Measurements from ENCODE around the gene CCL18. TPM values are rescaled to one million over a fixed set of nuclear protein-coding genes. Genes with fewer than 3 reads are reported as not detected.

The CCL18 gene
- total RNA-seq, 4 donors from 2014 or later: 0.19 TPM; not detected in 3

GRCh38 chr17:36019423-36019822 lies 44.6 kb upstream of the CCL18 start:
- WGBS, 2 donors: 86 to 89% methylated on average over 2 of the region's 2 CpGs
- TF ChIP-seq CTCF (IDR thresholded peaks at IDR 0.05) (no peak), POLR2A (IDR thresholded peaks at IDR 0.05) (no peak)
- no peak for DNase-seq (ENCODE audit: low spot score in 2 of 2)
- no peak overlapping the region for H3K4me3 ChIP-seq (ENCODE audit: low read depth, poor library complexity, severe bottlenecking)
- intact Hi-C loops (cut with DNase I; ENCODE audit: low total_unique reads): no loop called here

GRCh38 chr17:36024106-36024869 lies 39.8 kb upstream of the CCL18 start:
- intact Hi-C loops (cut with DNase I; ENCODE audit: low total_unique reads): no loop called here
- DNase-seq (ENCODE audit: low spot score in 2 of 2): no peak
- TF ChIP-seq POLR2A (IDR thresholded peaks at IDR 0.05) (no peak), CTCF (IDR thresholded peaks at IDR 0.05) (no peak)
- WGBS, 2 donors: 89 to 91% methylated on average over 6 of the region's 6 CpGs
- H3K4me3 ChIP-seq (ENCODE audit: low read depth, poor library complexity, severe bottlenecking): no peak overlapping the region

- WGBS, 2 donors: 18 to 33% methylated on average over 4 of the region's 4 CpGs
- intact Hi-C loops (cut with DNase I; ENCODE audit: low total_unique reads): no loop called here
- no peak for DNase-seq (ENCODE audit: low spot score in 2 of 2)
- no peak for TF ChIP-seq POLR2A (IDR thresholded peaks at IDR 0.05)
- TF ChIP-seq CTCF (IDR thresholded peaks at IDR 0.05): no peak
- no peak overlapping the region for H3K4me3 ChIP-seq (ENCODE audit: low read depth, poor library complexity, severe bottlenecking)
Measured at GRCh38 chr17:36027761-36028160, 36.3 kb upstream of the CCL18 start.

GRCh38 chr17:36030956-36031355 lies 33.1 kb upstream of the CCL18 start:
- 77 to 83% methylated on average over 1 of the region's 1 CpG for WGBS, 2 donors
- TF ChIP-seq CTCF (IDR thresholded peaks at IDR 0.05) (no peak), POLR2A (IDR thresholded peaks at IDR 0.05) (no peak)
- intact Hi-C loops (cut with DNase I; ENCODE audit: low total_unique reads): no loop called here
- no peak for DNase-seq (ENCODE audit: low spot score in 2 of 2)
- no peak overlapping the region for H3K4me3 ChIP-seq (ENCODE audit: low read depth, poor library complexity, severe bottlenecking)

- intact Hi-C loops (cut with DNase I; ENCODE audit: low total_unique reads): no loop called here
- TF ChIP-seq CTCF (IDR thresholded peaks at IDR 0.05) (no peak), POLR2A (IDR thresholded peaks at IDR 0.05) (no peak)
- no peak overlapping the region for H3K4me3 ChIP-seq (ENCODE audit: low read depth, poor library complexity, severe bottlenecking)
- WGBS, 2 donors: 70 to 72% methylated on average over 3 of the region's 3 CpGs
- no peak for DNase-seq (ENCODE audit: low spot score in 2 of 2)
Measured at GRCh38 chr17:36034127-36034526, 29.9 kb upstream of the CCL18 start.

GRCh38 chr17:36036235-36036634 lies 27.8 kb upstream of the CCL18 start:
- H3K4me3 ChIP-seq (ENCODE audit: low read depth, poor library complexity, severe bottlenecking): no peak overlapping the region
- 74% methylated on average over 4 of the region's 4 CpGs for WGBS, 2 donors
- TF ChIP-seq POLR2A (IDR thresholded peaks at IDR 0.05) (no peak), CTCF (IDR thresholded peaks at IDR 0.05) (no peak)
- intact Hi-C loops (cut with DNase I; ENCODE audit: low total_unique reads): no loop called here
- DNase-seq (ENCODE audit: low spot score in 2 of 2): no peak
